Measurements from ENCODE around the gene TEX101.
"Not testable (repeated sequence)": the region's sequence is repeated elsewhere in the genome, so short reads cannot be mapped to it uniquely, and the experiment has no call there.

The TEX101 gene

GRCh38 chr19:43422000-43422688 is 7.5 kb downstream of the TEX101 start:
- FAIRE-seq: no peak

GRCh38 chr19:43422689-43423066 is 8.0 kb downstream of the TEX101 start:
- no peak for FAIRE-seq

GRCh38 chr19:43423779-43424178 is 9.1 kb downstream of the TEX101 start:
- no peak for FAIRE-seq

GRCh38 chr19:43425567-43426392 is 11.1 kb downstream of the TEX101 start:
- FAIRE-seq: no peak

- FAIRE-seq: no peak
Measured at GRCh38 chr19:43429395-43429794, 14.7 kb downstream of the TEX101 start.

- FAIRE-seq: no peak
Measured at GRCh38 chr19:43430142-43430710, 15.5 kb downstream of the TEX101 start.

GRCh38 chr19:43430976-43431375 is 16.3 kb downstream of the TEX101 start:
- no peak for FAIRE-seq

- FAIRE-seq: no peak
Measured at GRCh38 chr19:43433358-43433673, 18.6 kb downstream of the TEX101 start.

- no peak for FAIRE-seq
Measured at GRCh38 chr19:43433689-43434088, 19.0 kb downstream of the TEX101 start.

GRCh38 chr19:43435775-43436174 is 21.1 kb downstream of the TEX101 start:
- FAIRE-seq: no peak

- FAIRE-seq: not testable (repeated sequence)
Measured at GRCh38 chr19:43437284-43437683, 22.6 kb downstream of the TEX101 start.

GRCh38 chr19:43437712-43438111 is 23.0 kb downstream of the TEX101 start:
- FAIRE-seq: no peak

GRCh38 chr19:43438291-43439031 is 23.8 kb downstream of the TEX101 start:
- FAIRE-seq: no peak

- FAIRE-seq: no peak
Measured at GRCh38 chr19:43439032-43439708, 24.5 kb downstream of the TEX101 start.

GRCh38 chr19:43439709-43440063 is 25.0 kb downstream of the TEX101 start:
- no peak for FAIRE-seq

- no peak for FAIRE-seq
Measured at GRCh38 chr19:43441716-43442115, 27.0 kb downstream of the TEX101 start.

GRCh38 chr19:43444091-43444490 is 29.4 kb downstream of the TEX101 start:
- not testable (repeated sequence) for FAIRE-seq

- FAIRE-seq: no peak
Measured at GRCh38 chr19:43444531-43445287, 30.0 kb downstream of the TEX101 start.

GRCh38 chr19:43445426-43445825 is 30.7 kb downstream of the TEX101 start:
- FAIRE-seq: no peak

GRCh38 chr19:43446746-43447489 is 32.2 kb downstream of the TEX101 start:
- FAIRE-seq: no peak

GRCh38 chr19:43447655-43448054 is 33.0 kb downstream of the TEX101 start:
- no peak for FAIRE-seq

Measured in islet of Langerhans (tissue), 1 donor.